H9 (cell line): ENCODE results near the gene CLMN. TPM values are rescaled to one million over a fixed set of nuclear protein-coding genes. Genes with fewer than 3 reads are reported as not detected.

Source experiments
- DNase-seq: peaks from one replicate; pipeline ENCODE4 v3.0.0-alpha.2; 2017
- H2AFZ ChIP-seq: one replicate; pipeline ENCODE4 v1.6.1; 2013; ENCODE audit warnings: mild to moderate bottlenecking, low read length, control low read depth, moderate library complexity
- H2AK5ac ChIP-seq: 2 replicates; pipeline ENCODE4 v1.6.1; 2013; ENCODE audit warnings: low read length, control low read depth, mixed read lengths; ENCODE audit not compliant: insufficient read length
- H2BK120ac ChIP-seq: one replicate; pipeline ENCODE4 v1.6.1; 2013; ENCODE audit warnings: low read depth, mild to moderate bottlenecking, low read length, control low read depth, inconsistent platforms; ENCODE audit not compliant: poor library complexity, severe bottlenecking
- H2BK12ac ChIP-seq: 2 replicates; pipeline ENCODE4 v1.6.1; 2013; ENCODE audit warnings: low read length, control low read depth, mixed read lengths, low read depth; ENCODE audit not compliant: insufficient read length
- H2BK15ac ChIP-seq: 2 replicates; pipeline ENCODE4 v1.6.1; 2013; ENCODE audit warnings: low read depth, low read length, control low read depth
- H2BK20ac ChIP-seq: one replicate; pipeline ENCODE4 v1.6.1; 2013; ENCODE audit warnings: low read depth, mild to moderate bottlenecking, low read length, control low read depth, inconsistent platforms; ENCODE audit not compliant: poor library complexity, severe bottlenecking
- H2BK5ac ChIP-seq: 2 replicates; pipeline ENCODE4 v1.6.1; 2013; ENCODE audit warnings: low read length, control low read depth, mixed read lengths; ENCODE audit not compliant: insufficient read length
- H3K14ac ChIP-seq: 2 replicates; pipeline ENCODE4 v1.6.1; 2013; ENCODE audit warnings: low read length, control low read depth; ENCODE audit not compliant: insufficient read depth
- H3K18ac ChIP-seq: 2 replicates; pipeline ENCODE4 v1.6.1; 2013; ENCODE audit warnings: low read depth, mild to moderate bottlenecking, mixed read lengths, low read length, control low read depth; ENCODE audit not compliant: insufficient read length
- H3K23ac ChIP-seq: 2 replicates; pipeline ENCODE4 v1.6.1; 2013; ENCODE audit warnings: low read length, control low read depth, mixed read lengths, low read depth; ENCODE audit not compliant: insufficient read length
- H3K23me2 ChIP-seq: 2 replicates; pipeline ENCODE4 v1.6.1; 2013; ENCODE audit warnings: low read depth, mild to moderate bottlenecking, mixed read lengths, low read length, control low read depth; ENCODE audit not compliant: insufficient read length, poor library complexity, severe bottlenecking
- H3K27ac ChIP-seq: 2 replicates; pipeline ENCODE4 v1.5.1; 2013; ENCODE audit warnings: low read length, control low read depth, mixed read lengths, low read depth; ENCODE audit not compliant: insufficient read length
- H3K27me3 ChIP-seq: 2 replicates; pipeline ENCODE4 v1.6.1; 2013; ENCODE audit warnings: low read length, control low read depth, inconsistent platforms; ENCODE audit not compliant: insufficient read depth
- H3K4ac ChIP-seq: 2 replicates; pipeline ENCODE4 v1.6.1; 2013; ENCODE audit warnings: low read depth, mild to moderate bottlenecking, control low read depth, inconsistent platforms, low read length, moderate library complexity
- H3K4me1 ChIP-seq: 2 replicates; pipeline ENCODE4 v1.6.1; 2013; ENCODE audit warnings: low read length, control low read depth, inconsistent platforms; ENCODE audit not compliant: insufficient read depth
- H3K4me2 ChIP-seq: 2 replicates; pipeline ENCODE4 v1.6.1; 2013; ENCODE audit warnings: low read length, control low read depth, mixed read lengths; ENCODE audit not compliant: insufficient read length, insufficient read depth
- H3K56ac ChIP-seq: 2 replicates; pipeline ENCODE4 v1.6.1; 2013; ENCODE audit warnings: low read depth, mild to moderate bottlenecking, mixed read lengths, low read length, control low read depth; ENCODE audit not compliant: insufficient read length
- H3K79me1 ChIP-seq: 2 replicates; pipeline ENCODE4 v1.6.1; 2013; ENCODE audit warnings: low read depth, mild to moderate bottlenecking, moderate library complexity, low read length, control low read depth, inconsistent platforms; ENCODE audit not compliant: insufficient read depth, poor library complexity, severe bottlenecking
- H3K79me2 ChIP-seq: 2 replicates; pipeline ENCODE4 v1.6.1; 2013; ENCODE audit warnings: low read length, control low read depth, inconsistent platforms; ENCODE audit not compliant: insufficient read depth
- H3K9ac ChIP-seq: 2 replicates; pipeline ENCODE4 v1.6.1; 2013; ENCODE audit warnings: low read length, control low read depth, mixed read lengths; ENCODE audit not compliant: insufficient read length; ENCODE audit errors: extremely low read depth
- H3K9me3 ChIP-seq: one replicate; pipeline ENCODE4 v1.6.1; 2013; ENCODE audit warnings: low read depth, low read length, inconsistent platforms; ENCODE audit not compliant: control insufficient read depth
- H3T11ph ChIP-seq: one replicate; pipeline ENCODE4 v1.6.1; 2013; ENCODE audit warnings: mild to moderate bottlenecking, low read length, control low read depth, inconsistent platforms
- H4K20me1 ChIP-seq: one replicate; pipeline ENCODE4 v1.6.1; 2013; ENCODE audit not compliant: control insufficient read depth, insufficient read length, insufficient read depth
- H4K5ac ChIP-seq: 2 replicates; pipeline ENCODE4 v1.6.1; 2013; ENCODE audit warnings: low read depth, mild to moderate bottlenecking, mixed read lengths, low read length, control low read depth; ENCODE audit not compliant: insufficient read length
- H4K8ac ChIP-seq: replicated peaks from 2 replicates; pipeline ENCODE4 v1.6.1; 2013; ENCODE audit warnings: low read length, control low read depth, mixed read lengths, low read depth; ENCODE audit not compliant: insufficient read length
- H4K91ac ChIP-seq: 2 replicates; pipeline ENCODE4 v1.6.1; 2013; ENCODE audit warnings: low read depth, mild to moderate bottlenecking, moderate library complexity, mixed read lengths, low read length, control low read depth; ENCODE audit not compliant: insufficient read length
- H3K27ac Mint-ChIP-seq, 3 experiments: 2 replicates in 2 of 3; 3 replicates in 1 of 3; pipeline ENCODE4 v1.8.0; 2020 to 2021; ENCODE audit warnings: mixed read lengths in 3 of 3, mild to moderate bottlenecking in 1 of 3, moderate library complexity in 1 of 3
- H3K27me3 Mint-ChIP-seq: 2 replicates; pipeline ENCODE4 v1.8.0; 2021; ENCODE audit warnings: low read depth, mild to moderate bottlenecking, moderate library complexity, mixed read lengths
- H3K36me3 Mint-ChIP-seq, 3 experiments: 2 replicates in 2 of 3; 3 replicates in 1 of 3; pipeline ENCODE4 v1.8.0; 2020 to 2021; ENCODE audit warnings: low read depth in 3 of 3, mixed read lengths in 3 of 3; ENCODE audit not compliant: insufficient read depth in 1 of 3
- H3K4me1 Mint-ChIP-seq, 2 experiments: 2 replicates each; pipeline ENCODE4 v1.8.0; 2020; ENCODE audit warnings: mixed read lengths in 2 of 2
- H3K4me3 Mint-ChIP-seq, 2 experiments: 2 replicates in 1 of 2; 3 replicates in 1 of 2; pipeline ENCODE4 v1.8.0; 2020 to 2021; ENCODE audit warnings: mild to moderate bottlenecking in 2 of 2, mixed read lengths in 2 of 2, moderate library complexity in 1 of 2
- H3K9me3 Mint-ChIP-seq, 2 experiments: 2 replicates in 1 of 2; 3 replicates in 1 of 2; pipeline ENCODE4 v1.8.0; 2020; ENCODE audit warnings: mild to moderate bottlenecking in 2 of 2, mixed read lengths in 2 of 2, moderate library complexity in 1 of 2
- WGBS: extraction: QIAGEN DNeasy Blood & Tissue Kit; methylation state at CpG from one replicate; pipeline ENCODE4 v1.1.7; 2013; ENCODE audit warnings: missing lambda C conversion rate, low lambda C conversion rate, mixed read lengths; ENCODE audit not compliant: insufficient read length; ENCODE audit errors: extremely low coverage; 5-methylcytosine and 5-hydroxymethylcytosine counted together
- total RNA-seq: library from RNA; stranded (reverse); gene quantifications from 2 replicates; pipeline ENCODE4 v1.2.1, GENCODE V29; 2021
- TF ChIP-seq, protein P1 (sequence below): fragments of 200-600 bp; sonication (generic); conservative IDR thresholded peaks from 3 replicates; pipeline ENCODE4 v1.8.0; 2021; ENCODE audit warnings: antibody characterized with exemption, mild to moderate bottlenecking

The CLMN gene
- total RNA-seq, 1 experiment from 2014 or later: 7.6 TPM

DNA sequence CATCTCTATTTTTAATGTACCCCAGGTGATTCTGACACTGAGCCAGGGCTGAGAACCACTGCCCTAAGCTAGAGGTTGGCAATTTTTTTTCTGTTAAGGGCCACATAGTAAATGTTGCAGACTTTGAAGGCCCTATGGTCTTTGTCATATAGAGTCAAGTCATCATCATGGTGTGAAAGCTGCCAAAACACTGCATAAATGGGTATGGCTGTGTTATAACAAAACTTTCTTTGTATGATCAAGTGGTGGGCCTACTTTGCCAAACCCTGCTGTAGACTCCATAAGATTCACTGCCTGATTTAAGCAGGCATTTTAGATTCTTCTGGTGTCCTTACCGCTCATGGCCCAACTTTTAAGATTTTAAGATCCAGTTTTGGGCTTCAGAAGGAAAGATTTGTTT is 76.8 kb downstream of the CLMN start:
- H3K9ac ChIP-seq: no peak overlapping the region
- H3K18ac ChIP-seq: no peak overlapping the region
- TF ChIP-seq, protein P1, sequence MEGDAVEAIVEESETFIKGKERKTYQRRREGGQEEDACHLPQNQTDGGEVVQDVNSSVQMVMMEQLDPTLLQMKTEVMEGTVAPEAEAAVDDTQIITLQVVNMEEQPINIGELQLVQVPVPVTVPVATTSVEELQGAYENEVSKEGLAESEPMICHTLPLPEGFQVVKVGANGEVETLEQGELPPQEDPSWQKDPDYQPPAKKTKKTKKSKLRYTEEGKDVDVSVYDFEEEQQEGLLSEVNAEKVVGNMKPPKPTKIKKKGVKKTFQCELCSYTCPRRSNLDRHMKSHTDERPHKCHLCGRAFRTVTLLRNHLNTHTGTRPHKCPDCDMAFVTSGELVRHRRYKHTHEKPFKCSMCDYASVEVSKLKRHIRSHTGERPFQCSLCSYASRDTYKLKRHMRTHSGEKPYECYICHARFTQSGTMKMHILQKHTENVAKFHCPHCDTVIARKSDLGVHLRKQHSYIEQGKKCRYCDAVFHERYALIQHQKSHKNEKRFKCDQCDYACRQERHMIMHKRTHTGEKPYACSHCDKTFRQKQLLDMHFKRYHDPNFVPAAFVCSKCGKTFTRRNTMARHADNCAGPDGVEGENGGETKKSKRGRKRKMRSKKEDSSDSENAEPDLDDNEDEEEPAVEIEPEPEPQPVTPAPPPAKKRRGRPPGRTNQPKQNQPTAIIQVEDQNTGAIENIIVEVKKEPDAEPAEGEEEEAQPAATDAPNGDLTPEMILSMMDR: no peak
- no peak overlapping the region for H2BK20ac ChIP-seq
- no peak overlapping the region for H2BK5ac ChIP-seq
- no peaks in the 10 kb centered on the region for H3K23me2 ChIP-seq
- H3K56ac ChIP-seq: no peak overlapping the region
- Mint-ChIP-seq H3K9me3 (peaks cover 0 to 3% of the 10 kb centered on the region in 2 experiments; a peak in 2 of 5 replicates), H3K27ac (peak overlapping the region in 1 of 3 experiments; percentile 10; a peak in 2 of 7 replicates), H3K27me3 (no peaks in the 10 kb centered on the region; the same call in 1 of the 2 replicates), H3K36me3 (0 out of 7 replicates have a peak, but pooled peaks cover 0 to 2% (median 0%) of the 10 kb centered on the region in 3 experiments), H3K4me1 (peaks cover 21 to 25% of the 10 kb centered on the region in 2 experiments), H3K4me3 (no peak overlapping the region)
- H3K4me1 ChIP-seq: no peaks in the 10 kb centered on the region
- no peaks in the 10 kb centered on the region for H3K9me3 ChIP-seq
- no CpG with 5 or more reads among the region's 1 CpG for WGBS
- no peak overlapping the region for H3K23ac ChIP-seq
- no peak overlapping the region for H3K4me2 ChIP-seq
- H4K20me1 ChIP-seq: no peaks in the 10 kb centered on the region
- no peak overlapping the region for H3T11ph ChIP-seq
- H2BK12ac ChIP-seq: no peak overlapping the region
- no peak overlapping the region for H3K14ac ChIP-seq
- H3K27ac ChIP-seq: no peak overlapping the region
- H2BK15ac ChIP-seq: no peak overlapping the region
- no peak overlapping the region for H3K4ac ChIP-seq
- no peak for DNase-seq
- no peaks in the 10 kb centered on the region for H3K27me3 ChIP-seq
- H4K5ac ChIP-seq: no peak overlapping the region
- H3K79me2 ChIP-seq: no peaks in the 10 kb centered on the region
- no peak overlapping the region for H2AK5ac ChIP-seq
- H2AFZ ChIP-seq: no peak overlapping the region
- no peaks in the 10 kb centered on the region for H3K79me1 ChIP-seq
- no peak overlapping the region for H4K8ac ChIP-seq
- no peak overlapping the region for H4K91ac ChIP-seq
- no peak overlapping the region for H2BK120ac ChIP-seq
